B cell (primary cell): Measurements from ENCODE around the gene PITHD1. TPM values are rescaled to one million over a fixed set of nuclear protein-coding genes. Genes with fewer than 3 reads are reported as not detected.

ENCODE experiments used
- ATAC-seq: fragments of 200-7000 bp; cut with Tn5 transposase; one replicate; pipeline ENCODE4 v1.10.0; 2021; ENCODE audit warnings: low read depth, mild to moderate bottlenecking, moderate number of reproducible peaks, moderate library complexity
- CTCF ChIA-PET: fragments of 350-600 bp; sonication (Branson Sonifier 250); formaldehyde crosslinking; loops from one replicate; lab custom pipeline; 2021; ENCODE audit warnings: antibody characterized with exemption, inconsistent platforms; lab: Charles Lee
- POLR2A ChIA-PET: fragments of 350-600 bp; sonication (Branson Sonifier 250); formaldehyde crosslinking; loops from one replicate; lab custom pipeline; 2021; ENCODE audit warnings: antibody characterized with exemption; lab: Charles Lee
- DNase-seq: peaks from one replicate; pipeline ENCODE4 v3.0.0; 2013
- H2AFZ ChIP-seq: 2 replicates; pipeline ENCODE4 v1.6.1; 2012; ENCODE audit warnings: mild to moderate bottlenecking, low read depth, low read length; ENCODE audit not compliant: insufficient read depth, poor library complexity, severe bottlenecking
- H3K27ac ChIP-seq, 2 donors: 1 replicate in 1 of 2; 2 replicates in 1 of 2; pipeline ENCODE4 v1.5.1; 2012 to 2013; ENCODE audit warnings: low read length in 2 of 2, mild to moderate bottlenecking in 2 of 2, moderate library complexity in 1 of 2
- H3K27me3 ChIP-seq, 4 experiments: fragments of 200-600 bp in 1 of 4; sonication (generic) in 1 of 4; replicated peaks in 1 of 4; 1 replicate in 2 of 4; 2 replicates in 2 of 4; pipeline versions ENCODE4 v1.6.1 to v1.7.0; 2013 to 2016; ENCODE audit warnings: low read length in 3 of 4, mild to moderate bottlenecking in 2 of 4, mixed read lengths in 1 of 4, moderate library complexity in 1 of 4; ENCODE audit not compliant: insufficient read depth in 4 of 4, control insufficient read depth in 3 of 4; ENCODE audit errors: control extremely low read depth in 1 of 4
- H3K36me3 ChIP-seq, 2 experiments: replicated peaks in 1 of 2; 1 replicate in 1 of 2; 2 replicates in 1 of 2; pipeline versions ENCODE4 v1.6.1 to v1.7.1; 2013; ENCODE audit warnings: low read length in 1 of 2; ENCODE audit not compliant: insufficient read depth in 2 of 2, control insufficient read depth in 1 of 2; ENCODE audit errors: control extremely low read depth in 1 of 2, extremely low read depth in 1 of 2
- H3K4me1 ChIP-seq, 2 donors: fragments of 200-600 bp in 1 of 2; sonication (generic) in 1 of 2; 1 replicate in 1 of 2; 2 replicates in 1 of 2; pipeline versions ENCODE4 v1.5.1 to v1.6.1; 2013 to 2017; ENCODE audit warnings: low read length in 2 of 2; ENCODE audit not compliant: control insufficient read depth in 2 of 2, insufficient read depth in 2 of 2
- H3K4me2 ChIP-seq: replicated peaks from 2 replicates; pipeline ENCODE3; 2012; ENCODE audit warnings: mild to moderate bottlenecking, low read depth, low read length; ENCODE audit not compliant: poor library complexity, severe bottlenecking
- H3K4me3 ChIP-seq, 5 experiments: fragments of 200-600 bp in 1 of 5; sonication (generic) in 1 of 5; 1 replicate in 3 of 5; 2 replicates in 2 of 5; pipeline versions ENCODE4 v1.5.1 to v1.7.0; 2011 to 2016; ENCODE audit warnings: low read length in 4 of 5, mild to moderate bottlenecking in 4 of 5, low read depth in 2 of 5, control low read depth in 1 of 5, moderate library complexity in 1 of 5; ENCODE audit not compliant: insufficient read depth in 1 of 5; ENCODE audit errors: control extremely low read depth in 1 of 5, extremely low read depth in 1 of 5
- H3K79me2 ChIP-seq: fragments of 200-600 bp; sonication (generic); one replicate; pipeline ENCODE4 v1.6.0; 2016; ENCODE audit warnings: low read length; ENCODE audit not compliant: control insufficient read depth, insufficient read depth
- H3K9ac ChIP-seq: fragments of 200-600 bp; sonication (generic); 2 replicates; pipeline ENCODE4 v1.6.1; 2017; ENCODE audit warnings: mild to moderate bottlenecking, low read length, moderate library complexity
- H3K9me3 ChIP-seq, 3 donors: one replicate each; pipeline versions ENCODE4 v1.6.1 to v1.7.1; 2013; ENCODE audit warnings: low read length in 2 of 3; ENCODE audit not compliant: control insufficient read depth in 2 of 3, insufficient read depth in 1 of 3; ENCODE audit errors: control extremely low read depth in 1 of 3
- H4K20me1 ChIP-seq: 2 replicates; pipeline ENCODE4 v1.6.0; 2012; ENCODE audit warnings: mild to moderate bottlenecking, low read length; ENCODE audit not compliant: insufficient read depth, control insufficient read depth, poor library complexity, severe bottlenecking
- H3K27ac Mint-ChIP-seq: one replicate; pipeline ENCODE4 v1.8.0; 2021; ENCODE audit warnings: mixed read lengths
- H3K27me3 Mint-ChIP-seq: one replicate; pipeline ENCODE4 v1.8.0; 2021; ENCODE audit warnings: mixed read lengths
- H3K4me1 Mint-ChIP-seq: one replicate; pipeline ENCODE4 v1.8.0; 2021; ENCODE audit warnings: mixed read lengths
- H3K4me3 Mint-ChIP-seq: one replicate; pipeline ENCODE4 v1.8.0; 2021; ENCODE audit warnings: mixed read lengths
- H3K9me3 Mint-ChIP-seq: one replicate; pipeline ENCODE4 v1.8.0; 2022; ENCODE audit warnings: mixed read lengths; ENCODE audit not compliant: insufficient read depth
- EZH2 ChIP-seq: IDR thresholded peaks from 2 replicates; pipeline ENCODE4 v1.6.1; 2012; ENCODE audit warnings: borderline replicate concordance, low read depth, mild to moderate bottlenecking, moderate library complexity, low read length; ENCODE audit not compliant: insufficient read depth, poor library complexity, severe bottlenecking
- WGBS: methylation state at CpG from one replicate; pipeline ENCODE4 v1.1.5; 2013; ENCODE audit warnings: missing lambda C conversion rate; ENCODE audit not compliant: insufficient coverage; 5-methylcytosine and 5-hydroxymethylcytosine counted together
- intact Hi-C: fragments of 100-400 bp; cut with micrococcal nuclease; formaldehyde crosslinking; loops from one replicate; pipeline ENCODE4 v1.10.0; 2022
- polyA plus RNA-seq: library from polyadenylated mRNA; depleted of rRNA; stranded (reverse); fragments of >200 nt; gene quantifications from 2 replicates; pipeline ENCODE4 v1.2.3, GENCODE V29; 2012
- total RNA-seq, 2 donors: library from RNA; stranded (reverse); fragments of 120-200 nt in 1 of 2; gene quantifications; 1 replicate in 1 of 2; 2 replicates in 1 of 2; pipeline versions ENCODE4 v1.2.3 to v1.2.4, GENCODE V29; 2013 to 2022
- TF ChIP-seq, protein P1 (sequence below): fragments of 200-600 bp; IDR thresholded peaks from one replicate; pipeline ENCODE4 v1.8.0; 2022; ENCODE audit warnings: antibody characterized with exemption, mild to moderate bottlenecking

PITHD1 gene
- total and polyA plus RNA-seq, 2 donors (not counting 1 experiment from before 2014, with no cell fraction given) = 32.4 to 62.2 TPM

DNA sequence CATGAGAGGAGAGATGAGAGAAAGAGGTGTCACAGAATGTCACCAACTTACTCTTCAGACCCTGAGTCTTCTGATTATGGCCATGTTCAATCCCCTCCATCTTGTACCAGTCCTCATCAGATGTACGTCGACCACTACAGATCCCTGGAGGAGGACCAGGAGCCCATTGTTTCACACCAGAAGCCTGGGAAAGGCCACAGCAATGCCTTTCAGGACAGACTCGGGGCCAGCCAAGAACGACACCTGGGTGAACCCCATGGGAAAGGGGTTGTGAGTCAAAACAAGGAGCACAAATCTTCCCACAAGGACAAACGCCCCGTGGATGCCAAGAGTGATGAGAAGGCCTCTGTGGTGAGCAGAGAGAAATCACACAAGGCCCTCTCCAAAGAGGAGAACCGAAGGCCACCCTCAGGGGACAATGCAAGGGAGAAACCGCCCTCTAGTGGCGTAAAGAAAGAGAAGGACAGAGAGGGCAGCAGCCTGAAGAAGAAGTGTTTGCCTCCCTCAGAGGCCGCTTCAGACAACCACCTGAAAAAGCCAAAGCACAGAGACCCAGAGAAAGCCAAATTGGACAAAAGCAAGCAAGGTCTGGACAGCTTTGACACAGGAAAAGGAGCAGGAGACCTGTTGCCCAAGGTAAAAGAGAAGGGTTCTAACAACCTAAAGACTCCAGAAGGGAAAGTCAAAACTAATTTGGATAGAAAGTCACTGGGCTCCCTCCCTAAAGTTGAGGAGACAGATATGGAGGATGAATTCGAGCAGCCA is 27.0 kb upstream of the PITHD1 start:
- intact Hi-C loops = loop anchor here (1.0 kb wide), 2 partner anchors 60 to 114 kb away; partner anchors contain the start of gene RPL11
- Mint-ChIP-seq H3K27ac (peak overlapping the region; percentile 21), H3K4me3 (no peak overlapping the region)

More for the DNA sequence above, 27.0 kb upstream of the PITHD1 start:
- ATAC-seq (peak; percentile 79), DNase-seq (peak; percentile 69)
- WGBS = 80% methylated on average over 10 of the region's 11 CpGs
- peaks cover 89% of the 10 kb centered on the region for H3K79me2 ChIP-seq
- H3K27me3 Mint-ChIP-seq = no peaks in the 10 kb centered on the region
- ChIA-PET POLR2A (no interaction called here), CTCF (interaction anchor here (0.8 to 3.1 kb wide), 14 partner anchors 8 to 254 kb away, joined by 3 to 18 read pairs (median 5); partner anchors contain the start of genes ELOA and RPL11)
- H3K4me1 ChIP-seq = peaks cover 10 to 15% of the 10 kb centered on the region in 2 donors
- H3K36me3 ChIP-seq = peaks cover 3 to 78% of the 10 kb centered on the region in 2 experiments
- no peak overlapping the region for H3K4me3 ChIP-seq
- peaks cover 33% of the 10 kb centered on the region for H3K4me1 Mint-ChIP-seq
- no peak overlapping the region for H3K4me2 ChIP-seq
- H3K9ac ChIP-seq = no peak overlapping the region
- no peaks in the 10 kb centered on the region for H3K27me3 ChIP-seq
- H2AFZ ChIP-seq = no peak overlapping the region
- peak overlapping the region in 1 of 2 donors; percentile 52 for H3K27ac ChIP-seq
- no peak for TF ChIP-seq EZH2
- TF ChIP-seq, protein P1, sequence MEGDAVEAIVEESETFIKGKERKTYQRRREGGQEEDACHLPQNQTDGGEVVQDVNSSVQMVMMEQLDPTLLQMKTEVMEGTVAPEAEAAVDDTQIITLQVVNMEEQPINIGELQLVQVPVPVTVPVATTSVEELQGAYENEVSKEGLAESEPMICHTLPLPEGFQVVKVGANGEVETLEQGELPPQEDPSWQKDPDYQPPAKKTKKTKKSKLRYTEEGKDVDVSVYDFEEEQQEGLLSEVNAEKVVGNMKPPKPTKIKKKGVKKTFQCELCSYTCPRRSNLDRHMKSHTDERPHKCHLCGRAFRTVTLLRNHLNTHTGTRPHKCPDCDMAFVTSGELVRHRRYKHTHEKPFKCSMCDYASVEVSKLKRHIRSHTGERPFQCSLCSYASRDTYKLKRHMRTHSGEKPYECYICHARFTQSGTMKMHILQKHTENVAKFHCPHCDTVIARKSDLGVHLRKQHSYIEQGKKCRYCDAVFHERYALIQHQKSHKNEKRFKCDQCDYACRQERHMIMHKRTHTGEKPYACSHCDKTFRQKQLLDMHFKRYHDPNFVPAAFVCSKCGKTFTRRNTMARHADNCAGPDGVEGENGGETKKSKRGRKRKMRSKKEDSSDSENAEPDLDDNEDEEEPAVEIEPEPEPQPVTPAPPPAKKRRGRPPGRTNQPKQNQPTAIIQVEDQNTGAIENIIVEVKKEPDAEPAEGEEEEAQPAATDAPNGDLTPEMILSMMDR = peak; percentile 85
- H4K20me1 ChIP-seq = peaks cover 65% of the 10 kb centered on the region
- H3K9me3 ChIP-seq = no peaks in the 10 kb centered on the region
- no peaks in the 10 kb centered on the region for H3K9me3 Mint-ChIP-seq
